Measurements from ENCODE around the gene UQCC3. TPM values are rescaled to one million over a fixed set of nuclear protein-coding genes. Genes with fewer than 3 reads are reported as not detected.

UQCC3 gene
- total and polyA plus RNA-seq, 9 of the 15 experiments (the other 6 are each of a cell fraction or from before 2014, with no cell fraction given): 3.3 to 44.3 (median 8.0) TPM

DNA sequence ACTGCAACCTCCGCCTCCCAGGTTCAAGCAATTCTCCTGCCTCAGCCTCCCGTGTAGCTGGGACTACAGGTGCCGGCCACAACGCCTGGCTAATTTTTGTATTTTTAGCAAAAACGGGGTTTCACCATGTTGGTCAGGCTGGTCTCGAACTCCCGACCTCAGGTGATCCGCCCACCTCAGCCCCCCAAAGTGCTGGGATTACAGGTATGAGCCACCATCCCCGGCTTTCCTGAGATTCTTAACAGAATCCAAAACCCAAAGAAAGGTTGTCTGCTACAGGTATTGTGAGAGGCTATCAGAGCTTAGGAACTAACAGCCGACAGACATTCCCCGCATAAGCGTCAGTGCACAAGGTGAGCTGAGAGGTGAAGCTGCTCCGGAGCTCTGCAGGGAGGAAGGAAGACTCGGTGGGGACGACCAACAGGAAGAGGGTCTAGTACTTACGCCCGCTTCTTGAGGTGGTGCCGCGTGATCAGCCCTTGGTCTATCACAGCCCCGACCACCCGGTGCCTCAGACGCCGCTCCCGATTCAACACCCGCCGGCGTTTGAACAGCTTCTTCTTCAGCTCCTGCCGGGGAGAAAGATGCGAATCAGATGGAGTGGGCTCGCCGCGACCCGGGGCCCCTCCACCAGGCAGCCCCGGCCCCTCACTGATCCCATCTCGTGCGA lies 6.9 kb upstream of the UQCC3 start (continued):
- TF ChIP-seq, protein P1, sequence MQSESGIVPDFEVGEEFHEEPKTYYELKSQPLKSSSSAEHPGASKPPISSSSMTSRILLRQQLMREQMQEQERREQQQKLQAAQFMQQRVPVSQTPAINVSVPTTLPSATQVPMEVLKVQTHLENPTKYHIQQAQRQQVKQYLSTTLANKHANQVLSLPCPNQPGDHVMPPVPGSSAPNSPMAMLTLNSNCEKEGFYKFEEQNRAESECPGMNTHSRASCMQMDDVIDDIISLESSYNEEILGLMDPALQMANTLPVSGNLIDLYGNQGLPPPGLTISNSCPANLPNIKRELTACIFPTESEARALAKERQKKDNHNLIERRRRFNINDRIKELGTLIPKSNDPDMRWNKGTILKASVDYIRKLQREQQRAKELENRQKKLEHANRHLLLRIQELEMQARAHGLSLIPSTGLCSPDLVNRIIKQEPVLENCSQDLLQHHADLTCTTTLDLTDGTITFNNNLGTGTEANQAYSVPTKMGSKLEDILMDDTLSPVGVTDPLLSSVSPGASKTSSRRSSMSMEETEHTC (IDR thresholded peaks at IDR 0.05): 0 out of 2 replicates have a peak, but pooled peaks have one; percentile 37
- TF ChIP-seq NONO (IDR thresholded peaks at IDR 0.05; ENCODE audit: low read depth in 2 of 2, low read length in 1 of 2) (no peak), BMI1 (IDR thresholded peaks at IDR 0.05; ENCODE audit: low read length) (no peak), ZEB2 (IDR thresholded peaks at IDR 0.05) (peak; percentile 57; the same call in 1 of the 2 replicates), KLF1 (tag; IDR thresholded peaks at IDR 0.05) (no peak), NFXL1 (CRISPR knock-in tag; IDR thresholded peaks at IDR 0.05) (no peak), SIN3B (IDR thresholded peaks at IDR 0.05; ENCODE audit: low read depth) (0 out of 2 replicates have a peak, but pooled peaks have one; percentile 47), DPF2 (IDR thresholded peaks at IDR 0.05) (no peak; the same call in 1 of the 2 replicates), MAFG (tag; conservative IDR thresholded peaks at IDR 0.05) (no peak), FOSL1 (tag; conservative IDR thresholded peaks at IDR 0.05) (no peak; the same call in 1 of the 2 replicates), KLF16 (IDR thresholded peaks at IDR 0.05) (no peak), NBN (IDR thresholded peaks at IDR 0.05; ENCODE audit: low read depth) (no peak)
- TF ChIP-seq, protein P2, sequence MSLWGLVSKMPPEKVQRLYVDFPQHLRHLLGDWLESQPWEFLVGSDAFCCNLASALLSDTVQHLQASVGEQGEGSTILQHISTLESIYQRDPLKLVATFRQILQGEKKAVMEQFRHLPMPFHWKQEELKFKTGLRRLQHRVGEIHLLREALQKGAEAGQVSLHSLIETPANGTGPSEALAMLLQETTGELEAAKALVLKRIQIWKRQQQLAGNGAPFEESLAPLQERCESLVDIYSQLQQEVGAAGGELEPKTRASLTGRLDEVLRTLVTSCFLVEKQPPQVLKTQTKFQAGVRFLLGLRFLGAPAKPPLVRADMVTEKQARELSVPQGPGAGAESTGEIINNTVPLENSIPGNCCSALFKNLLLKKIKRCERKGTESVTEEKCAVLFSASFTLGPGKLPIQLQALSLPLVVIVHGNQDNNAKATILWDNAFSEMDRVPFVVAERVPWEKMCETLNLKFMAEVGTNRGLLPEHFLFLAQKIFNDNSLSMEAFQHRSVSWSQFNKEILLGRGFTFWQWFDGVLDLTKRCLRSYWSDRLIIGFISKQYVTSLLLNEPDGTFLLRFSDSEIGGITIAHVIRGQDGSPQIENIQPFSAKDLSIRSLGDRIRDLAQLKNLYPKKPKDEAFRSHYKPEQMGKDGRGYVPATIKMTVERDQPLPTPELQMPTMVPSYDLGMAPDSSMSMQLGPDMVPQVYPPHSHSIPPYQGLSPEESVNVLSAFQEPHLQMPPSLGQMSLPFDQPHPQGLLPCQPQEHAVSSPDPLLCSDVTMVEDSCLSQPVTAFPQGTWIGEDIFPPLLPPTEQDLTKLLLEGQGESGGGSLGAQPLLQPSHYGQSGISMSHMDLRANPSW (CRISPR knock-in tag; IDR thresholded peaks at IDR 0.05): no peak
